ENCODE results near the gene GALNT11.
"Not testable (repeated sequence)": the region's sequence is repeated elsewhere in the genome, so short reads cannot be mapped to it uniquely, and the experiment has no call there.

The GALNT11 gene

GRCh38 chr7:152013974-152014373 lies 11.5 kb upstream of the GALNT11 start:
- no peak overlapping the region for H3K4me3 ChIP-seq (ENCODE audit: low read depth, low read length)
- no peak for DNase-seq (ENCODE audit: low read depth)
- TF ChIP-seq CTCF (IDR thresholded peaks at IDR 0.05; ENCODE audit: low read depth, low read length, missing control alignments), result no peak

- no peak overlapping the region for H3K4me3 ChIP-seq (ENCODE audit: low read depth, low read length)
- no peak for TF ChIP-seq CTCF (IDR thresholded peaks at IDR 0.05; ENCODE audit: low read depth, low read length, missing control alignments)
- DNase-seq (ENCODE audit: low read depth), result no peak
Observed at GRCh38 chr7:152014722-152015121, 10.8 kb upstream of the GALNT11 start.

- H3K4me3 ChIP-seq (ENCODE audit: low read depth, low read length), result no peak overlapping the region
- no peak for TF ChIP-seq CTCF (IDR thresholded peaks at IDR 0.05; ENCODE audit: low read depth, low read length, missing control alignments)
- no peak for DNase-seq (ENCODE audit: low read depth)
Observed at GRCh38 chr7:152015600-152015999, 9.9 kb upstream of the GALNT11 start.

- TF ChIP-seq CTCF (IDR thresholded peaks at IDR 0.05; ENCODE audit: low read depth, low read length, missing control alignments), result no peak
- no peak overlapping the region for H3K4me3 ChIP-seq (ENCODE audit: low read depth, low read length)
- no peak for DNase-seq (ENCODE audit: low read depth)
Observed at GRCh38 chr7:152016947-152017346, 8.5 kb upstream of the GALNT11 start.

- not testable (repeated sequence) for DNase-seq (ENCODE audit: low read depth); H3K4me3 ChIP-seq (ENCODE audit: low read depth, low read length)
Observed at GRCh38 chr7:152017683-152018082, 7.8 kb upstream of the GALNT11 start.

- not testable (repeated sequence) for H3K4me3 ChIP-seq (ENCODE audit: low read depth, low read length); DNase-seq (ENCODE audit: low read depth)
Observed at GRCh38 chr7:152021740-152022139, 3.7 kb upstream of the GALNT11 start.

- H3K4me3 ChIP-seq (ENCODE audit: low read depth, low read length), result peak overlapping the region; percentile 76
- TF ChIP-seq CTCF (IDR thresholded peaks at IDR 0.05; ENCODE audit: low read depth, low read length, missing control alignments), result no peak
- no peak for DNase-seq (ENCODE audit: low read depth)
Observed at GRCh38 chr7:152025937-152026890, 740 bp downstream of the GALNT11 start.

GRCh38 chr7:152027491-152028365 lies 2.3 kb downstream of the GALNT11 start:
- H3K4me3 ChIP-seq (ENCODE audit: low read depth, low read length); DNase-seq (ENCODE audit: low read depth): not testable (repeated sequence)

All from GM12864 (cell line).